ENCODE data around the gene APOOL.

- TF ChIP-seq, protein P1, sequence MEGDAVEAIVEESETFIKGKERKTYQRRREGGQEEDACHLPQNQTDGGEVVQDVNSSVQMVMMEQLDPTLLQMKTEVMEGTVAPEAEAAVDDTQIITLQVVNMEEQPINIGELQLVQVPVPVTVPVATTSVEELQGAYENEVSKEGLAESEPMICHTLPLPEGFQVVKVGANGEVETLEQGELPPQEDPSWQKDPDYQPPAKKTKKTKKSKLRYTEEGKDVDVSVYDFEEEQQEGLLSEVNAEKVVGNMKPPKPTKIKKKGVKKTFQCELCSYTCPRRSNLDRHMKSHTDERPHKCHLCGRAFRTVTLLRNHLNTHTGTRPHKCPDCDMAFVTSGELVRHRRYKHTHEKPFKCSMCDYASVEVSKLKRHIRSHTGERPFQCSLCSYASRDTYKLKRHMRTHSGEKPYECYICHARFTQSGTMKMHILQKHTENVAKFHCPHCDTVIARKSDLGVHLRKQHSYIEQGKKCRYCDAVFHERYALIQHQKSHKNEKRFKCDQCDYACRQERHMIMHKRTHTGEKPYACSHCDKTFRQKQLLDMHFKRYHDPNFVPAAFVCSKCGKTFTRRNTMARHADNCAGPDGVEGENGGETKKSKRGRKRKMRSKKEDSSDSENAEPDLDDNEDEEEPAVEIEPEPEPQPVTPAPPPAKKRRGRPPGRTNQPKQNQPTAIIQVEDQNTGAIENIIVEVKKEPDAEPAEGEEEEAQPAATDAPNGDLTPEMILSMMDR (conservative IDR thresholded peaks at IDR 0.05; ENCODE audit: low read depth, low read length) = no peak
- no peak for TF ChIP-seq EZH2 (IDR thresholded peaks at IDR 0.05; ENCODE audit: low read length, unreplicated experiment)
These were observed 14.8 kb downstream of the APOOL start for GRCh38 chrX:85018471-85018870.

All from PC-3 (cell line).